Panc1 (cell line): ENCODE measurements around the gene ADAMTS18. TPM values are rescaled to one million over a fixed set of nuclear protein-coding genes. Genes with fewer than 3 reads are reported as not detected.
A peak's percentile ranks its signal among the peaks of the same experiment; 100 is the strongest.

Experiments
- ATAC-seq: fragments of 200-7000 bp; cut with Tn5 transposase; 2 replicates; pipeline ENCODE4 v1.9.1; 2020; ENCODE audit warnings: mild to moderate bottlenecking, moderate library complexity
- BruUV-seq: library from RNA; stranded (reverse); fragments of 400-500 nt; replicated peaks from 2 replicates; lab custom pipeline; 2021; lab: Mats Ljungman, UMichigan
- CTCF ChIA-PET: fragments of 300-600 bp; sonication (Branson Sonifier 250); formaldehyde crosslinking; loops from one replicate; lab custom pipeline; 2022; ENCODE audit warnings: antibody characterized with exemption; lab: Charles Lee
- POLR2A ChIA-PET: fragments of 300-600 bp; sonication (Branson Sonifier 250); formaldehyde crosslinking; loops from one replicate; lab custom pipeline; 2022; ENCODE audit warnings: antibody characterized with exemption; lab: Charles Lee
- DNase-seq: peaks from one replicate; pipeline ENCODE4 v3.0.0-alpha.2; 2010; ENCODE audit warnings: low read depth, low spot score
- H3K27ac ChIP-seq: 2 replicates; pipeline ENCODE4 v1.5.1; 2011; ENCODE audit warnings: mild to moderate bottlenecking, low read length, inconsistent platforms
- H3K27me3 ChIP-seq: fragments of 200-500 bp; sonication (Bioruptor generic); 2 replicates; pipeline ENCODE4 v1.6.0; 2014; ENCODE audit warnings: low read length, inconsistent platforms; ENCODE audit not compliant: control insufficient read depth, insufficient read depth
- H3K36me3 ChIP-seq: fragments of 200-500 bp; sonication (Bioruptor generic); 2 replicates; pipeline ENCODE4 v1.5.1; 2014; ENCODE audit warnings: inconsistent platforms, mild to moderate bottlenecking, low read length, moderate library complexity; ENCODE audit not compliant: control insufficient read depth, insufficient read depth
- H3K4me1 ChIP-seq: 2 replicates; pipeline ENCODE4 v1.5.1; 2011; ENCODE audit warnings: inconsistent platforms, mild to moderate bottlenecking, low read length, moderate library complexity; ENCODE audit not compliant: control insufficient read depth, insufficient read depth
- H3K4me3 ChIP-seq, 2 experiments: 2 replicates each; pipeline ENCODE4 v1.5.1; 2011 to 2012; ENCODE audit warnings: low read depth in 2 of 2, low read length in 2 of 2, mild to moderate bottlenecking in 2 of 2, inconsistent platforms in 1 of 2, moderate library complexity in 1 of 2
- H3K9me3 ChIP-seq: fragments of 200-500 bp; sonication (Bioruptor generic); 2 replicates; pipeline ENCODE4 v1.5.1; 2014; ENCODE audit warnings: low read depth, mild to moderate bottlenecking, inconsistent platforms, low read length, moderate library complexity; ENCODE audit not compliant: control insufficient read depth, insufficient read depth
- POLR2AphosphoS5 ChIP-seq: IDR thresholded peaks from 2 replicates; pipeline ENCODE4 v1.6.1; 2012; ENCODE audit warnings: mild to moderate bottlenecking, low read depth, low read length, moderate library complexity
- REST ChIP-seq, 2 experiments: IDR thresholded peaks; 2 replicates each; pipeline ENCODE4 v1.6.1; 2011 to 2012; ENCODE audit warnings: low read depth in 2 of 2, control low read depth in 1 of 2, low read length in 1 of 2, mild to moderate bottlenecking in 1 of 2, moderate library complexity in 1 of 2; ENCODE audit not compliant: insufficient read depth in 1 of 2
- SIN3A ChIP-seq: IDR thresholded peaks from 2 replicates; pipeline ENCODE4 v1.6.1; 2012; ENCODE audit warnings: low read depth, mild to moderate bottlenecking, low read length, moderate library complexity, borderline replicate concordance; ENCODE audit not compliant: insufficient read depth
- TCF7L2 ChIP-seq: IDR thresholded peaks from 2 replicates; pipeline ENCODE4 v1.6.1; 2011; ENCODE audit warnings: mild to moderate bottlenecking, low read depth, low read length, inconsistent platforms
- in situ Hi-C: cut with HindIII; loops from 2 replicates; pipeline ENCODE4 v1.10.0; 2016; ENCODE audit warnings: low sequenced_read_pairs, low pct_unique_long_range_greater_than_20kb
- intact Hi-C: fragments of 100-400 bp; cut with micrococcal nuclease; formaldehyde crosslinking; loops from one replicate; pipeline ENCODE4 v1.10.0; 2022; ENCODE audit not compliant: unreplicated experiment
- total RNA-seq: library from RNA; stranded (reverse); gene quantifications from one replicate; pipeline ENCODE4 v1.2.1, GENCODE V29; 2021; ENCODE audit not compliant: unreplicated experiment
- TF ChIP-seq, protein P1 (sequence below): fragments of 450-650 bp; IDR thresholded peaks from 2 replicates; pipeline ENCODE4 v1.5.1; 2017; ENCODE audit warnings: mild to moderate bottlenecking

ADAMTS18 gene
- total RNA-seq, 1 experiment from 2014 or later: not detected

DNA sequence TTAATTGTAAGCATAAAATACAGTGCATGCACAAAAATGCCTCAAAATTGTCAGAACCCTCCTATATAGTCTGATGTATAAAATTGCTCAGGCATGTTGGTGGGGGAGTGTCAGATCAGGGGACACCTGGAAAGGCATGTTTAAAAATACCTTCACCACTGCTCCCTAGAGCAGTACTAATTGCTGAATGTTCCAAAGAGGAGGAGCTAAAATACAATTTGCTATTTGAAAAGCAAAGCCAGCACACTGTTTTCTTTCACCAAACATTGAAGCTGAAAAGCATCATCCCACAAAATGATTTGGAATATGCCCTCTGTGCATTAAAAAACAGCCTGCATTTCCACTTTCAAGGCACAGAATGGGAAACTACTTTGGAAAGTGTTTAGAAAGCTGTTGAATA, 2.6 kb downstream of the ADAMTS18 start:
- Histone ChIP-seq H3K4me3 (no peak overlapping the region), H3K9me3 (no peaks in the 10 kb centered on the region), H3K36me3 (no peaks in the 10 kb centered on the region), H3K27ac (peak overlapping the region; percentile 29; the same call in 1 of the 2 replicates), H3K27me3 (no peaks in the 10 kb centered on the region), H3K4me1 (no peaks in the 10 kb centered on the region; the same call in 1 of the 2 replicates)
- no TSS peak for BruUV-seq
- DNase-seq (no peak), ATAC-seq (no peak)
- TF ChIP-seq POLR2AphosphoS5: no peak
- in situ Hi-C loops: no loop called here
- ChIA-PET POLR2A (no interaction called here), CTCF (interaction anchor here (0.5 kb wide), 1 partner anchor 1316 kb away, joined by 3 read pairs; no protein-coding TSS in a partner anchor)
- intact Hi-C loops: loop anchor here (5.0 kb wide), 1 partner anchor 195 kb away; no protein-coding TSS in a partner anchor

DNA sequence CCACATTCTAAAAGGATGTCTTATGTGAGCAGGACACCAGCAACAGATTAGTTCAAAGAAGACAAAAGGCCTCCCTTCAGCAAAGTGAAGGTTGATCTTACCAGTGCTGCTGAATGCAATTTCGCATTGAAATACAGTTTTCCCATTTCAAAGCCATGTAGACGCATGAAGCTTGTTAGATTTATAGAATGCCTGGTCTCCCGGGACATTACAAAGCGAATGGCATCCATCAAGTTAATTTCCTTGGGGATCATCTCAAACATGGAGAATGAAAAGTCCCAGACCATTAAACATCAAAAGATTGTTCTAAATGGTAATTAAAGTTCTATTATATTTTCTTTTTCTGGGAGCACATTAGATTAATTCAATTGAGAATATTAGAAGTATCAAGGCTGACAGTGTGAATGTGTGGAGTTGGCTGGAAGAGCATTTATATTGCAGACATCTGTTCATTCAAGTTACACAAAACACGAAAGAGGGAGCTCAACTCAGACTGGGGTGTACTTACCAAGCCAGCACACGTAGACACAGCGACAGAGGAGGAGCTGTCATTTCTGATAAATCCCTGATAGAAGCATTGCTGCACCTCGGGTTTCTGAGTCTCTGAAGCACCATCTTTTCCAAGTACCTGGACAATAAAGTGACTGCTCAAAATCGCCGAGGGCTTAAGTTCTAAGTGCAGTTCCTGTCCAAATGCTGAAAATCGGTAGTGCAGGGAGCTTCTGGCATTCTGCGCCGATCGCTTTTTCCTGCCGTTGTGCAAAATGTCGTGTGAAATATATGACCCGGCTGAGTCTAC, 3.8 kb downstream of the ADAMTS18 start:
- no peaks in the 10 kb centered on the region for H3K4me1 ChIP-seq
- no peaks in the 10 kb centered on the region for H3K36me3 ChIP-seq
- ChIA-PET POLR2A (no interaction called here), CTCF (no interaction called here)
- no peak overlapping the region for H3K4me3 ChIP-seq
- no TSS peak for BruUV-seq
- no peak for ATAC-seq
- intact Hi-C loops: loop anchor here (5.0 kb wide), 1 partner anchor 194 kb away; no protein-coding TSS in a partner anchor
- in situ Hi-C loops: no loop called here
- DNase-seq: no peak
- no peaks in the 10 kb centered on the region for H3K9me3 ChIP-seq
- H3K27ac ChIP-seq: no peak overlapping the region; the same call in 1 of the 2 replicates
- no peaks in the 10 kb centered on the region for H3K27me3 ChIP-seq
- TF ChIP-seq REST (IDR thresholded peaks at IDR 0.05; ENCODE audit: insufficient read depth in 1 of 2, low read depth in 2 of 2, low read length in 1 of 2): peak in 1 of 2 experiments; percentile 60; a peak in 1 of 4 replicates
- TF ChIP-seq, protein P1, sequence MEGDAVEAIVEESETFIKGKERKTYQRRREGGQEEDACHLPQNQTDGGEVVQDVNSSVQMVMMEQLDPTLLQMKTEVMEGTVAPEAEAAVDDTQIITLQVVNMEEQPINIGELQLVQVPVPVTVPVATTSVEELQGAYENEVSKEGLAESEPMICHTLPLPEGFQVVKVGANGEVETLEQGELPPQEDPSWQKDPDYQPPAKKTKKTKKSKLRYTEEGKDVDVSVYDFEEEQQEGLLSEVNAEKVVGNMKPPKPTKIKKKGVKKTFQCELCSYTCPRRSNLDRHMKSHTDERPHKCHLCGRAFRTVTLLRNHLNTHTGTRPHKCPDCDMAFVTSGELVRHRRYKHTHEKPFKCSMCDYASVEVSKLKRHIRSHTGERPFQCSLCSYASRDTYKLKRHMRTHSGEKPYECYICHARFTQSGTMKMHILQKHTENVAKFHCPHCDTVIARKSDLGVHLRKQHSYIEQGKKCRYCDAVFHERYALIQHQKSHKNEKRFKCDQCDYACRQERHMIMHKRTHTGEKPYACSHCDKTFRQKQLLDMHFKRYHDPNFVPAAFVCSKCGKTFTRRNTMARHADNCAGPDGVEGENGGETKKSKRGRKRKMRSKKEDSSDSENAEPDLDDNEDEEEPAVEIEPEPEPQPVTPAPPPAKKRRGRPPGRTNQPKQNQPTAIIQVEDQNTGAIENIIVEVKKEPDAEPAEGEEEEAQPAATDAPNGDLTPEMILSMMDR: no peak

- H3K27ac ChIP-seq: peak overlapping the region; percentile 48; the same call in 1 of the 2 replicates
- H3K9me3 ChIP-seq: no peaks in the 10 kb centered on the region
- no peaks in the 10 kb centered on the region for H3K36me3 ChIP-seq
- DNase-seq: no peak
- no peaks in the 10 kb centered on the region for H3K27me3 ChIP-seq
- ChIA-PET CTCF (no interaction called here), POLR2A (no interaction called here)
- no peak for ATAC-seq
- intact Hi-C loops (loop anchor here (5.0 kb wide), 1 partner anchor 193 kb away; no protein-coding TSS in a partner anchor), in situ Hi-C loops (no loop called here)
- BruUV-seq: no TSS peak
- H3K4me3 ChIP-seq: no peak overlapping the region
- no peaks in the 10 kb centered on the region for H3K4me1 ChIP-seq
- TF ChIP-seq POLR2AphosphoS5: no peak
- no peak for TF ChIP-seq TCF7L2
- TF ChIP-seq, protein P1: no peak
- no peak for TF ChIP-seq SIN3A
- no peak for TF ChIP-seq REST (IDR thresholded peaks at IDR 0.05; ENCODE audit: insufficient read depth in 1 of 2, low read depth in 2 of 2, low read length in 1 of 2)
Measured at GRCh38 chr16:77430360-77430759, 4.5 kb downstream of the ADAMTS18 start.
